Ecto neural progenitor cell (in vitro differentiated cells): ENCODE results near the gene TDRD5.
"Not testable (repeated sequence)": the region's sequence is repeated elsewhere in the genome, so short reads cannot be mapped to it uniquely, and the experiment has no call there.

Experiments used
- DNase-seq: peaks from one replicate; pipeline ENCODE4 v3.0.0-alpha.2; 2018; ENCODE audit warnings: low spot score

The TDRD5 gene

GRCh38 chr1:179599623-179600249 lies 8.1 kb downstream of the TDRD5 start:
- DNase-seq, result no peak

GRCh38 chr1:179601093-179601492 lies 9.5 kb downstream of the TDRD5 start:
- no peak for DNase-seq

- no peak for DNase-seq
Observed at GRCh38 chr1:179612361-179612760, 20.7 kb downstream of the TDRD5 start.

- no peak for DNase-seq
Observed at GRCh38 chr1:179630719-179631118, 39.1 kb downstream of the TDRD5 start.

- no peak for DNase-seq
Observed at GRCh38 chr1:179632868-179633267, 41.2 kb downstream of the TDRD5 start.

- no peak for DNase-seq
Observed at GRCh38 chr1:179637211-179637860, 45.7 kb downstream of the TDRD5 start.

GRCh38 chr1:179661018-179661417 lies 69.4 kb downstream of the TDRD5 start:
- DNase-seq, result no peak

- DNase-seq, result no peak
Observed at GRCh38 chr1:179663810-179664209, 72.2 kb downstream of the TDRD5 start.

- no peak for DNase-seq
Observed at GRCh38 chr1:179677882-179678281, 86.2 kb downstream of the TDRD5 start.

GRCh38 chr1:179694530-179694929 lies 102.9 kb downstream of the TDRD5 start:
- DNase-seq, result not testable (repeated sequence)

GRCh38 chr1:179702946-179703539 lies 111.4 kb downstream of the TDRD5 start:
- DNase-seq, result no peak

GRCh38 chr1:179706339-179706941 lies 114.8 kb downstream of the TDRD5 start:
- DNase-seq, result peak; percentile 65

- DNase-seq, result no peak
Observed at GRCh38 chr1:179707406-179707805, 115.8 kb downstream of the TDRD5 start.

- no peak for DNase-seq
Observed at GRCh38 chr1:179708434-179709195, 117.0 kb downstream of the TDRD5 start.

- no peak for DNase-seq
Observed at GRCh38 chr1:179709841-179710329, 118.3 kb downstream of the TDRD5 start.

- DNase-seq, result no peak
Observed at GRCh38 chr1:179714159-179714558, 122.5 kb downstream of the TDRD5 start.

- DNase-seq, result no peak
Observed at GRCh38 chr1:179714623-179715022, 123.0 kb downstream of the TDRD5 start.

- no peak for DNase-seq
Observed at GRCh38 chr1:179719272-179719671, 127.6 kb downstream of the TDRD5 start.

GRCh38 chr1:179728271-179728670 lies 136.6 kb downstream of the TDRD5 start:
- no peak for DNase-seq

GRCh38 chr1:179729881-179730280 lies 138.2 kb downstream of the TDRD5 start:
- no peak for DNase-seq

GRCh38 chr1:179731643-179732042 lies 140.0 kb downstream of the TDRD5 start:
- no peak for DNase-seq
